ENCODE data around the gene DNASE2.
A peak's percentile ranks its signal among the peaks of the same experiment; 100 is the strongest.

DNASE2 gene

DNA sequence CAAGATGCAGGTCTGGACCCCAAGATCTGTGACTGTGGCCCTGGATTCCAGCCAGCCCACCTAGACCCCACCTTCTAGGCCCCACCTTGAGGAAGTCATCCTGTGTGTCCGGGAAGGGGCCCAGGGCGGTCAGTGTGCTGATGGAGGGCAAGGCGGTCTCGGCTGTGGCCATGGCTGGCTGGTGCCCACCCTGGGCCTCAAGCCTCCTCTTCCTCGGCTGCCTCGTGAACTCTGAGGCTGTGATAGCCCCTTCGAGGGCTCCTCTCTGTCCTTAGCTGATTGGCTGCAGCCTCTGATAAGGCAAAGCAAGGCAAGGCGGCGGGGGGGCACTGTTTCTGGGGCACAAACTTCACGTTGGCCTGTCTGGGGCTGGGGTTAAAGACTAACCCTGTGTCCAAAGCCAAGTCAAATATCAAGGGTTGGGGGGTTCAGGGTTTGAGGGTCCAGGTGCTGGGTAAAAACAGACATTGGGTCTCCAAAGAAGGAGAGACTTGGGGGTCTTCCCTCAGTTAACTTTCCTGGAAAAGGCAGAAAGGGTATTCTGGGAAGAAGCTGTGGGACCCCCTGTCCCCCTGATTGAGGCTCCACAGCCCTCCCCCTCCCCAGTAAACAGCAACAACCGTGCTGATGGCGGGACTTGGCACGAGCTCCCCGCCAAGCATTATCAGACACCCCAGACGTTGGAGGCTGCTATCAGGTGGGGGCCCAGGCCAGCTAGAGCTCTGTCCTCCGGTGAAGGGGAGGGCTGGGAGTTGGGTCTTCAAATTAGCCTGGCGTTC, 5.9 kb upstream of the DNASE2 start, which contains the start of gene KLF1:
Gene KLF1 (minus strand): TSS at position 233 of the 779 bp plus-strand sequence. CDS start 61 bp downstream, at position 172.
- DNase-seq (ENCODE audit: low read depth, low spot score) = no peak

DNA sequence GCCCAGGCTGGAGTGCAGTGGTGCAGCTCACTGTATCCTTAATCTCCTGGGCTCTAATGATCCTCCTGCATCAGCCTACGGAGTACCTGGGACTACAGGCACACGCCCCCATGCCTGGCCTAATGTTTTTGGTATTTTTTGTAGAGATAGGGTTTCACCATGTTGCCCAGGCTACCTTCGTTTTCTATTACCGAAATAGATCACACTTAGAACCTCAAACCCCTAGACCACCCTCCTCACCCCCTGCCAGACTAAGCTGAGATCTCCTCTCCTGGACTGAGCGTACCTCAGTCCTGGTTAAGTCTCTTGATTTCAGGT, 5.4 kb upstream of the DNASE2 start:
- no peak for DNase-seq (ENCODE audit: low read depth, low spot score)

DNA sequence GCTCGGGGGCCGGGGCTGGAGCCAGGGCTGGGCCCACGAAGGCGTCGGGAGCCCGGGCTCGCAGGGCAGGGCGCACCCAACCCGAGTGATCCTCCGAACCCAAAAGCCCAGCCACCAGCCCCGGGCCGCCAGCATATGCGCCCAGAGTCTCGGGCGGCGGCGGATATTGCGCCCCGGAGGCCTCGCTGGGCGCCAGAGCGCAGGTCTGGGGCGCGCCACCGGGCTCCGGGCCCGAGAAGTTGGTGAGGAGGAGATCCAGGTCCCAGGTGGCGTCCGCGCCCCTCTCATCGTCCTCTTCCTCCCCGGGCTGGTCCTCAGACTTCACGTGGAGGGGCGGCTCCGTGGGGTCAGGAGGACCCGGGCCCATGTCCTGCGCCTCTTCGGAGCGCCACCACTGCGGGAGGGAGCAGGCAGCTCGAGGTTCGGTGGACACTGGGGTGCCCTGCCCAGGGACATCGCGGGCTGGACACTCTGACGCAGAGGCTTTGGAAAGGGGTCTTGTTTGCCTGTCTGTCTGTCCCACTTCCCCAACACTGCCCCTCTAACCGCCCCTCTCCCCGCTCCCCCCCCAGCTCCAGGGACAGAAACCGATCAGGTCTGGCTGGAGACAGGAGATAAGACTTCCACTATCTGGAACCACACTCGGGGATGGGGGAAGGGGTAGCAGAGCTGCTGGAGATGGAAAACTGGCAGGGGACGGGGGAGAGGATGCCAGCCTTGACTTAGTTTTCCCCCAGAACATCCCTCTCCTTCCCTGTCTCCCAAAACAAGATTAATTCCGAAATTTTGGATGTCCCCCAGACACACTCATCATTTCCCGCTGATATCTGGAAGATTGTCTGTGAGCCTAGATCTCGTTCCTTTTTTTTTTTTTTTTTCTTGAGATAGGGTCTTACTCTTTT, 4.8 kb upstream of the DNASE2 start:
- no peak for DNase-seq (ENCODE audit: low read depth, low spot score)

DNA sequence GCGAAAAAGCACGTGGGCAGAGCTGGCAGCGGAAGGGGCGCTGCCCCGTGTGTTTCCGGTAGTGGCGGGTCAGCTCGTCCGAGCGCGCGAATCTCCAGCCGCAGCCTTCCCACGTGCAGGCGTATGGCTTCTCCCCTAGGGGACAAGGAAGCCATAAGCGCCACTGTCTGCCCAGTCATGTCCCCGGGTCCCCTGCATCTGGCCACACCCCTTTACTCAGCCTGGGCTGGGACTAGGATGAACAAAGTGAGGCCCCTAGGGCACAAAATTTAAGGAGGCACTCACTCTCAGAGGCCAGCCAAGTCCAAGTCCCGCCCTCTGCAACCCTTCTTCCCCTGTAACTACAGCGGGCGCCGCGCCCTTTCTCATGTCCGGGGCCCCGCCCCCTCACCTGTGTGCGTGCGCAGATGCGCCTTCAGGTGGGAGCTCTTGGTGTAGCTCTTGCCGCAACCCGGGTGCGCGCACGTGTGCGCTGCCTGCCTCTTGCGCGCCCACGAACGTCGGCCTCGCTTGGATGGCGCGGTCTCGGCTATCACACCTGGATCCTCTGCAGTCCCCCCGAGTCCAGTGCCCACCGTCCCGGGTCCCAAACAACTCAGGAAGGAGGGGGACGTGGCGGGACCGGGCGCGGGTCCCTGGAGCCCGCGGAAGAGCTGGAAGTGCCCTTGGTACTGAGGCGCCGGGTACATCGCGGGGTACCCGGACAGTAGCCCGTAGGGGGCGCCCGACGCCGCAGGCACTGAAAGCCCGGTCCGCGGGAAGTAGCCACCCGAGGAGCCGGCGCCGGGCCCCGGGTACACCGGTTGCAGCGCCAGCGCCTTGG, 3.9 kb upstream of the DNASE2 start:
- DNase-seq (ENCODE audit: low read depth, low spot score) = peak; percentile 80

DNA sequence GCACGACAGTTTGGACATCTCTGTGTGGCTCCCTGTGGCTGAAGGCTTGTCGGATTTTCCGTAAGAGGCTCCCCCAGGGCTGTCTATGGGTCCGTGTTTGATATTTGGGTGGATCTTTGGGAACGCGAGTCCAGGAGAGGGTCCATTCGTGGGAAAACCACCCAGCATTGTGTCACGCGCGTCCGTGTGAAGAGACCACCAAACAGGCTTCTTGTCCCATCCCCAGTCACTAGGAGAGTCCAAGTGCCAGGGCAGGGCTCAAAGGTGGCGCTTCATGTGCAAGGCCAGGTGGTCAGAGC, 3.3 kb upstream of the DNASE2 start:
- no peak for DNase-seq (ENCODE audit: low read depth, low spot score)

DNA sequence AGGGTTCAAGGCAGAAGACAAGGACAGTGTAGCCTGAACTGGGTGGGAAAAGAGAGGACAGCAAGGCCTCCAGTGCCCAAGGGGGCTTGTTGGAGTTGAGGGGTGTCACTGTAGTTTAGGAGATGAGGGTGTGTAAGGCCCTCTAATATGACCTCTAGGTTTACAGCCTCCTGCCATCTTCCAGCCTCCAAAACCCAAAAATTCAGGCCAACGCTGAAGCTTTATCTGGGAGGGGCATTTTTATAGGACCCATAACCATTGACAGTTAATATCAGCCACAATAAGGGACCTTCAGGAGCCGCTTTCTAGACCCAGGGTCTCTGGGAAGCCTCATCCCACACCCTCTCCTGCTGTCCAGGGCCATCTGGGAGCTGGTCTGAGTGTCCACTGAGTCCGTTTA, 3.0 kb upstream of the DNASE2 start:
- no peak for DNase-seq (ENCODE audit: low read depth, low spot score)

DNA sequence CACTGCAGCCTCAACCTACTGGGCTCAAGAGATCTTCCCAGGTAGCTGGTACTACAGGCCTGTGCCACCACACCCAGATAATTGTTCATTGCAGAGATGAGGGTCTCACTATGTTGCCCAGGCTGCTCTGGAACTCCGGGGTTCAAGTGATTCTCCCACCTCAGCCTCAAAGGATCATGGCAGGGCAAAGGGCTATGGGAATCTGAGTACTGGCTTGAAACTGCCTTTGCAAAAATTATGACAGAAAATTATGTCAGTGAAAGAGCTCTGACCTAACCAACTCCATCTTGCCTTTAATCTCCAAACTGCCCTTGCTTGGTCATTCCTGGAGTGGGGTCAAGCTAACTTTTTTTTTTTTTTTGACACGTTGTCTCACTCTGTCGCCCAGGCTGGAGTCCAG, 1.3 kb upstream of the DNASE2 start:
- no peak for DNase-seq (ENCODE audit: low read depth, low spot score)

DNA sequence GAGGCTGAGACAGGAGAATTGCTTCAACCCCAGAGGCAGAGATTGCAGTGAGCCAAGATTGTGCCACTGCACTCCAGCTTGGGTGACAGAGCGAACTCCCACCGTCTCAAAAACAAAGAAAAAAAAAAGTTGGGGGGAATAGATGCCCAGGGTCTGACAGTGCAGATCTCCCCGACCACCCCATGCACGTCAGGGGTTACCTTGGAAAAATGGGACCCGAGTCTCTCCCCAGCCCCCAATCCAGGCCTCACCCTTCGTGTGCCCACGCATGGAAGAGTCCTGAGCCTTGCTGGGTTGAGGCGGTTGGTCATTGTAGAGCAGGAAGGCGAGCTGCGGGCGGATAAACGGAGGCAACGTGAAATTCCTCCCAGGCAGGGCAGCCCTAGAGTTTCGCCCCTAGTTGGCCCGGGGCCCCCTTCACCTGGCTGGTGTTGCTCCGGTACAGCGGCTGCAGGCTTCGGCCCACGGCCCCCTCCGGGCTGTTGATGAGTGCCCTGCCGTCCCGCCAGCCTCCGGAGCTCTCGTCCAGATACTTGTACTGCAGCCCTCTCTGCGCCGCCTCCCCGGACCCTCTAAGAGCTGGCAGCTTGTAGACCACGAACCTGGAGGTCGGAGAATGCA, 588 bp downstream of the DNASE2 start:
- DNase-seq (ENCODE audit: low read depth, low spot score) = no peak

DNA sequence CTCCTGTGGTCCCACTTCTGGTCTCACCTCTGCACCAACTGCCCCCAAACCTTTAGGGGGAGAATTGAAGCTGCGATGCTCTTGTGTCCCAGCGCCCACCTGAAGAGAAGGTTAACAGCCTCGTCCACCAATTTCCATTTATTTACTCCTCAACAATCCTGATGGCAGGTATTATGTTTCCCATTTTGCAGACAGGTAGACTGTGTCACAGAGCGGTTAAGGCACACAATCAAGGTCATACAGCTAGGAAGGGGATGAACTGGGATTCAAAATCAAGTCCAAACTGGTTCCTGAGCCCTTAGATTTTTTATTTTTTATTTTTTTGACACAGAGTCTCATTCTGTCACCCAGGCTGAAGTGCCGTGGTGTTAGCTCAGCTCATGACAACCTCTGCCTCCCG, 6.2 kb downstream of the DNASE2 start:
- DNase-seq (ENCODE audit: low read depth, low spot score) = no peak

DNA sequence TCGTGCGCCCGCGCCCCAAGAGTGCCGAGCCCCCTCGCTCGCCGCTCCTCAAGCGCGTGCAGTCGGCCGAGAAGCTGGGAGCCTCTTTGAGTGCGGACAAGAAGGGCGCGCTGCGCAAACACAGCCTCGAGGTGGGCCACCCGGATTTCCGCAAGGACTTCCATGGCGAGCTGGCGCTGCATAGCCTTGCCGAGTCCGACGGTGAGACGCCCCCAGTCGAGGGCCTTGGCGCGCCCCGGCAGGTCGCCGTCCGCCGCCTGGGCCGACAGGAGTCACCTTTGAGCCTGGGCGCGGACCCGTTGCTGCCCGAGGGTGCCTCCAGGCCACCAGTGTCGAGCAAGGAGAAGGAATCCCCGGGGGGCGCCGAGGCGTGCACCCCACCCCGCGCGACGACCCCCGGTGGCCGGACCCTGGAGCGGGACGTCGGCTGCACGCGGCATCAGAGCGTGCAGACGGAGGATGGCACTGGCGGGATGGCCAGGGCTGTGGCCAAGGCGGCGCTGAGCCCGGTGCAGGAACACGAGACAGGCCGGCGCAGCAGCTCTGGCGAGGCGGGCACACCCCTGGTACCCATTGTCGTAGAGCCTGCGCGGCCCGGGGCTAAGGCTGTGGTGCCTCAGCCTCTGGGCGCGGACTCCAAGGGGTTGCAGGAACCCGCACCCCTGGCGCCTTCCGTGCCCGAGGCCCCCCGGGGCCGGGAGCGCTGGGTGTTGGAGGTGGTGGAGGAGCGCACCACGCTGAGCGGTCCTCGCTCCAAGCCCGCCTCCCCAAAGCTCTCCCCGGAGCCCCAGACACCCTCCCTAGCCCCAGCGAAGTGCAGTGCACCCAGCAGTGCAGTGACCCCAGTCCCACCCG, 7.1 kb downstream of the DNASE2 start:
- DNase-seq (ENCODE audit: low read depth, low spot score) = no peak

DNA sequence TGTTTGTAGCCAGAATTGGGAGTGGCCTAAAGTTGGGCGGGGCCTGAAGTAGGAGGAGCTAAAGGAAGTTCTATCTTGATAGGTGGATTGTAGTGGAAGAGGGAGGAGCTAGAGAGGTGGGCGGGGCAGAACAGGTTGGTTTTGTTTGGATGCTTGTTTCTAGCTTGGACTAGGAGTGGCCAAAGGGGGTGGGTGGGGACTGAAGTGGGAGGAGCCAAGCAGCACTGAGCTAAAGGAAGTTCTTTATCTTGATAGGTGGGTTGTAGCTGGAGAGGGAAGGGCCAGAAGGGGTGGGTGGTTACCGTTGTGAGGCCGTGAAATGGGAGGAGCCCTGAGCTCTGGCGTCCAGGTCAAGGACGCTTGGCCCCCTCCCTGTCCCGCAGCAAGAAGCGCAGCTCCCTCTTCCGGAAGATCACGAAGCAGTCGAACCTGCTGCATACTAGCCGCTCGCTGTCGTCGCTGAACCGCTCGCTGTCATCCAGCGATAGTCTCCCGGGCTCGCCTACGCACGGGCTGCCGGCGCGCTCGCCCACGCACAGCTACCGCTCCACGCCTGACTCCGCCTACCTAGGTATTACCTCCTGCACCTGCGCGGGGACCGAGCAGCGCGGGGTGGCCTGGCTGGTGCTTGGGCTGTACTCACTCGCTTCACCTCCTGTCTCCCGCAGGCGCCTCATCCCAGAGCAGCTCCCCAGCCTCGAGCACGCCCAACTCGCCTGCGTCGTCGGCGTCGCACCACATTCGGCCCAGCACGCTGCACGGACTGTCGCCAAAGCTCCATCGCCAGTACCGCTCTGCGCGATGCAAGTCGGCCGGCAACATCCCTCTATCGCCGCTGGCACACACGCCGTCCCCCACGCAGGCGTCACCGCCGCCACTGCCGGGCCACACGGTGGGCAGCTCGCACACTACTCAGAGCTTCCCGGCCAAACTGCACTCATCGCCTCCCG, 8.0 kb downstream of the DNASE2 start:
- no peak for DNase-seq (ENCODE audit: low read depth, low spot score)

DNA sequence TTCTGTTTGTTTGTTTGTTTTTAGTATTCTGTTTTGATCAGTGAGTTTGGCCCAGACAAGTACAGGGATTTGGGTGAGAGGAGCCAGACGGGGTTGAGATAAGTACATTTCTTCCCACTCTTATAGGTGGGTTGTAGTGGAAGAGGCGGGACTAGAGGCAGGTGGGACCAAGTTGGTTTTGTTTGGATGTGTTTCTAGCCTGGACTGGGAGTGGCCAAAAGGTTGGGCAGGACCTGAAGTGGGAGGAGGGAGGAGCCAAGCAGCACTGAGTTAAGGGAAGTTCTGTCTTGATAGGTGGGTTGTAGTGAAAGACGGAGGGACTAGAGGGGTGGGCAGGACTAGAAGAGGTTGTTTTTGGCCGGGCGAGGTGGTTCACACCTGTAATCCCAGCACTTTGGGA, 9.0 kb downstream of the DNASE2 start:
- no peak for DNase-seq (ENCODE audit: low read depth, low spot score)

DNA sequence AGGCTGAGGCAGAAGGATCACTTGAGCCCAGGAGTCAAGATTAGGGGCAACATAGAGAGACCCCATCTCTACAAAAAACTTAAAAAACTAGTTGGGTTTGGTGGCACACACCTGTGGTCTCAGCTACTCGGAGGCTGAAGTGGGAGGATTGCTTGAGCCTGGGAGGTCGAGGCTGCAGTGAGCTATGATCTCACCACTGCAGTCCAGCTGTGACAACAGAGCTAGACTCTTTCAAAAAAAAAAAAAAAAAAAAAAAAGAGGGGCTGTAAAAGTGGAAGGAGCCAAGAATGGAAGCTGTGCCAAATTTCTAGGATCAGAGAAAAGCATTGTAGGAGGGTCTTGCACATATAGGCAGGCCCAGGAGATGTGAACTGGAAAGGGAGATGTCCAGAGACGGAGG, 9.6 kb downstream of the DNASE2 start:
- DNase-seq (ENCODE audit: low read depth, low spot score) = no peak

DNA sequence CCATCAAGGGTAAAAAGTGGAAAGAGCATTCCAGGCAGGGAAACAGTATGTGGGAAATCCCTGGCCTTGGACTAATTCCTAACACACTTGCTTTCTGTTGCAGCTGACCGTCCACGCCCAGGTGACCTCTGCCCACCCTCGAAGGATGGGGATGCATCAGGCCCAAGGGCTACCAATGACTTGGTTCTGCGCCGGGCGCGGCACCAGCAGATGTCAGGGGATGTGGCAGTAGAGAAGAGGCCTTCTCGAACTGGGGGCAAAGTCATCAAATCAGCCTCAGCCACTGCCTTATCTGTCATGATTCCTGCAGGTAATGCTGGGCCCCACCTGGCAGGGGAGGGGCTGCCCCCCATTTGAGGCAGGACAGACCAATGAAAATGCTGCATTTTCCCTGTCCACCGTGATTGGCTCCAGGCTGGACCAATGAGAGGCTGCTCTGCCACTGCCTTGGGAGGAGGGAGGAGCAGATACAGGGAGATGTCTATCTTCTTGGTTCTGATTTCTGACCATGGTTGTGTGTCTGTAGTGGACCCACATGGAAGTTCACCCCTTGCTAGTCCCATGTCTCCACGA, 12.6 kb downstream of the DNASE2 start:
- no peak for DNase-seq (ENCODE audit: low read depth, low spot score)

DNA sequence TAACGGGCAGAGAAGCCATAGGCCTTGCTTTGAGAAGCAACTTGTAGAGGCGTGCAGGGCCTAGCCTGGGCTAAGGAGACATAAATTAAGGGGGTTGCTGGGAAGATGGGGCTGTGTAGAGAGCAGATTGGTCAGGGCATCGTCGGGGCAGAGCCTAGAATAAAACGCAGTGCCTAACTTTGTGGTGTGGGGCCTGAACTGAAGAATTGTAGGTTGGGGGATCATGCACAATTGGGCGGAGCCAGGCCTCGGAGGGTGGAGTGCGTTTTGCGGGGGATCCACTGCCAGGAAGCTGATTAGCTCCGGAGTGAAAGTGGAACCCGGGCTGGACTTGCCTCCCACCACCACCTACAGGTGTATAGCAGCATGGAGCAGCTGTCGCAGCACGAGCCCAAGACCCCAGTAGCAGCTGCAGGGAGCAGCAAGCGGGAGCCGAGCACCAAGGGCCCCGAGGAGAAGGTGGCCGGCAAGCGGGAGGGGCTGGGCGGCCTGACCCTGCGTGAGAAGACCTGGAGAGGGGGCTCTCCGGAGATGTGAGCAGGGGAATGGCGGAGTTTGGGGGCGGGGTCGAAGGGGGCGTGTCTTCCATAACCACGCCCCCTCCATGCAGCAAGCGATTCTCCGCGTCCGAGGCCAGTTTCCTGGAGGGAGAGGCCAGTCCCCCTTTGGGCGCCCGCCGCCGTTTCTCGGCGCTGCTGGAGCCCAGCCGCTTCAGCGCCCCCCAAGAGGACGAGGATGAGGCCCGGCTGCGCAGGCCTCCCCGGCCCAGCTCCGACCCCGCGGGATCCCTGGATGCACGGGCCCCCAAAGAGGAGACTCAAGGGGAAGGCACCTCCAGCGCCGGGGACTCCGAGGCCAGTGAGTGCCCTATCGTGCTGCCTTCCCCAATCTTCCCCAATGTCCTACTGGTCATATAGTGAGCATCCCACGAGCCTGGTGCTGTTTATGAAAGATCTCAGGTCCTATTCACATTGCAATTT, 13.8 kb downstream of the DNASE2 start:
- DNase-seq (ENCODE audit: low read depth, low spot score) = peak; percentile 45

DNA sequence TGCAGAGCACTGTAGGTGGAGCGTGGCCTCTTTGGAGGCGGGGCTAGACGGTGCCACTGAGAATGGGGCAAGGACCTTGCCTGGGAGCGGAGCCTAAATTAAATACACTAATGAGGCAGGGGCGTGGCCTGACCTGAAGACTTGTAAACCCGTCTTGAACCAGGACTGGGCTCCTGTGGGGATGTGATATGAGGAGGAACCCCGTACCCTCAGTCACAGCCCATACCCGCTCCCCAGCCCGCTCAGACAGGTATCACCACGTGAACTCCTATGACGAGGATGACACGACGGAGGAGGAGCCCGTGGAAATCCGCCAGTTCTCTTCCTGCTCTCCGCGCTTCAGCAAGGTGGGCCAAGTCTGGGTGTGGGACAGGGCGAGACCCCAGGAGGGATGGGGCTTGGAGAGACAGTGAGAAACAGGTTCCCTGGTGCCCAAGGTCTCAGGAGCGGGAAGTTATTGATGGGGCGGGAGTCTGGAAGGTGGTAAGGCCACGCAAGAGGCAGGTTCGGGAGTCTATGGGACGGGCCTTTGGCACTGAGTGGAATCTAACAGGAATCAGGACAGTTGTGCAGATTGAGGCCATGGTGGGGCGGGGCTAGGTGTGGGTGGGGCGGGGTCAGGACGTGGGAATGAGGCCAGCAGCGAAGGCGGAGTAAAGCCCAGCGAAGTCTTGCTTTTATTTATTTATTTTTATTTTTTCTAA, 14.7 kb downstream of the DNASE2 start:
- no peak for DNase-seq (ENCODE audit: low read depth, low spot score)

DNA sequence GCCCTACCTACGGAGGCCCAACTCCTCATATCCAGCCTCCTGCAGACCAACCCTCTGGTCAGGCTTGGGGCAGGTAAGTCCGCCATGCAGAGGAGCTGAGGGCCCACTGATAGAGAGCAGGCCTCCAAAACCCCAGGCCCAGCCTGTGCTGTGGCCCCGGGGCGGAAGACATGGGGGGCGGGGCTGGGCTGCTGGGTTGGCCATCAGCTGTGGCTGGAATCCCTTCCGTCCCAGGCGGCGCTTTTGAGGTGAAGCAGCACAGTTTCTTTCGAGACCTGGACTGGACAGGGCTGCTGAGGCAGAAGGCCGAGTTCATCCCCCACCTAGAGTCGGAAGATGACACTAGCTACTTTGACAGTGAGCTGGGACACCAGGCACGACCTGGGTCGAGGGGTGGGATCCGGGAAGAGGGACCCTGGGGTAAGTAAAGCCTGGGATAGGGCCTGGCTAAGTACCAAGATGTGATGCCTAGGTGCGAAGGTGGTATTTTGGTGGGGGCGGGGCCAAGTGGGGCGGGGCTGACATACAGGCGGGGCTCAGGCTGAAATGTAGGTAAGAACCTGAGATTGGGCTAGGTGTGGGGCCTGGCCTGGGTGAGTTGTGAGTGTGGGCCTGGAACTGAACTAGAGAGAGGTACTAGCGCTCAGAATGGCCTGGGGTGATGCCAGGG, 15.4 kb downstream of the DNASE2 start:
- DNase-seq (ENCODE audit: low read depth, low spot score) = no peak

Data from activated naive CD8-positive, alpha-beta T cell treated with anti-CD3 and anti-CD28 coated beads, Interleukin-2, amount 50 U/mL, for 16 hours (primary cell).